ENCODE data around the gene DRGX.

Gene DRGX

DNA sequence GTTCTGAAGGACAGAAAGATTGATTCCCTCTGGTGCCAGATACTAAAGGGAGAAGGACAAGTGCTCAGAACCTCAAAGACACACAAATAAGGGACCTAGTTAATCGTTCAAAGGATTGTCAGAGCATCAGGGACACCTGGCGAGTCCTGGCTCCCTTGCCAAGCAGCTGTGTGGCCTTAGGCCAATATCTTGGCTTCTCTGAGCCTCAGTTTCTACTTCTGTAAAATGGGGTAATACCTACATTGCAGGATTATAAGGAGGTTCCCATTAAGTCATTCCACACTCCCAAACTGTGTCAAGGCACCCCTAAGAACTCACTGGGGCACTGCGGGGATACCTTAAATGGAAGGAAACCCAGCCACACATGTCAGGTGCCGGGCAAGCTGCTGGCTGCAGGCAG is 29.4 kb downstream of the DRGX start:
- no peak overlapping the region for H3K4me3 ChIP-seq (ENCODE audit: insufficient read depth in 1 of 2, low read depth in 1 of 2, low read length in 2 of 2)
- no peak overlapping the region for H2AFZ ChIP-seq (ENCODE audit: low read depth, low read length)
- peaks cover 11 to 68% of the 10 kb centered on the region in 2 experiments for H3K27me3 ChIP-seq (ENCODE audit: control insufficient read depth in 1 of 2, insufficient read depth in 1 of 2, low read length in 2 of 2)
- H3K27ac ChIP-seq (ENCODE audit: low read length, poor library complexity, severe bottlenecking): no peak overlapping the region
- no peak overlapping the region for H3K4me2 ChIP-seq (ENCODE audit: low read length, poor library complexity, severe bottlenecking)
- no peaks in the 10 kb centered on the region for H3K36me3 ChIP-seq (ENCODE audit: control insufficient read depth in 1 of 2, insufficient read depth in 2 of 2, low read depth in 1 of 2, low read length in 2 of 2)
- no peak overlapping the region for H2BK120ac ChIP-seq (ENCODE audit: low read depth, low read length)
- no peak overlapping the region for H2BK5ac ChIP-seq (ENCODE audit: low read depth, low read length, poor library complexity, severe bottlenecking)
- no peaks in the 10 kb centered on the region for H3K9me3 ChIP-seq (ENCODE audit: control insufficient read depth, low read length)
- no peak overlapping the region for H3K14ac ChIP-seq (ENCODE audit: low read length in 2 of 2)
- DNase-seq: no peak
- H4K8ac ChIP-seq (ENCODE audit: low read length): no peak overlapping the region
- H4K91ac ChIP-seq (ENCODE audit: low read length): no peak overlapping the region
- no peak overlapping the region for H2AK5ac ChIP-seq (ENCODE audit: low read length, severe bottlenecking)
- H3K23ac ChIP-seq (ENCODE audit: low read length in 2 of 2): no peak overlapping the region
- peaks cover 6% of the 10 kb centered on the region for H3K4me1 ChIP-seq (ENCODE audit: control insufficient read depth, insufficient read depth, low read depth, low read length)
- 60% methylated on average over 4 of the region's 4 CpGs for WGBS
- H3K4ac ChIP-seq (ENCODE audit: low read depth in 1 of 2, low read length in 2 of 2): no peak overlapping the region
- H3K18ac ChIP-seq (ENCODE audit: low read depth in 1 of 2, low read length in 2 of 2): no peak overlapping the region
- H2BK12ac ChIP-seq (ENCODE audit: low read length in 2 of 2): no peak overlapping the region
- H2BK15ac ChIP-seq (ENCODE audit: low read depth, poor library complexity, severe bottlenecking): no peak overlapping the region
- H3K9ac ChIP-seq (ENCODE audit: low read length): no peak overlapping the region
- no peaks in the 10 kb centered on the region for H3K79me1 ChIP-seq (replicated peaks; ENCODE audit: low read length, poor library complexity, severe bottlenecking)

DNA sequence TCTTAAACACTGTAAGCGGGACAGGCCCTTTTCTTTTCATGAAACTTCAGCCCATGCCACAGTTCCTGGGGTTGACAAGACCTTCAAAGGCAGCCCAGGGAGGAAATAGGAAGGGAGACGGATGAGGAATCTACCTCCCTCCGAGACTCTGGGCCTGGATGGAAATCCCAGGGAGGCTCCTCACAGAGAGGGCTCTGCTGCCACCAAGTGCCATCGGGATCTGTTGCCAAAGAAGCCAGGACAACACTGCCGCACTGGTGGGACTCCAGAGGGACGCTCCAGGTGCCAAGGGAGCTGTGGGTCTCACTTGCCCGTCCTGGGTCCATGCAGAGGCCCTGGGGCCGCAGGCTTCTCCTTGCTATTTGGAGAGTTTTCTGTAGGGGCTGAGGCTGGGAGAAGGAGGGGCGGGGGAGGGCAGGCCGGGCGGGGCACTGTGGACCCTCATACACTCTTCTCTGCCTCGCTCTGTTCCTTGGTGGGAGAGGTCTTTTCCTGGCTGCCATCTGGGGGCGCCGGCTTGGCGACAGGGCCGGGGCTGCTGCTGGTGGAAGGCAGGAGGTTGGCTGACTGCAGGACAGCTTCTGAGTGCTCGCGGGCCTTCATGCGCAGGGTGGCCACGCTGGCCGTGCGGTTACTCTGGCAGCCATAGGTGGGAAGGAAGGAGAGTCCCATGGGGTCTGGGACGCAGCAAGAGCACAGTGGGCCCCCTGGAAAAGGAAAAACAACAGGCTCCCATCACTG is 30.0 kb downstream of the DRGX start:
- DNase-seq: no peak
- no peak overlapping the region for H4K91ac ChIP-seq (ENCODE audit: low read length)
- no peak overlapping the region for H3K27ac ChIP-seq (ENCODE audit: low read length, poor library complexity, severe bottlenecking)
- 82% methylated on average over 23 of the region's 23 CpGs for WGBS
- no peak overlapping the region for H3K18ac ChIP-seq (ENCODE audit: low read depth in 1 of 2, low read length in 2 of 2)
- peaks cover 11 to 71% of the 10 kb centered on the region in 2 experiments for H3K27me3 ChIP-seq (ENCODE audit: control insufficient read depth in 1 of 2, insufficient read depth in 1 of 2, low read length in 2 of 2)
- H3K36me3 ChIP-seq (ENCODE audit: control insufficient read depth in 1 of 2, insufficient read depth in 2 of 2, low read depth in 1 of 2, low read length in 2 of 2): no peaks in the 10 kb centered on the region
- H2BK120ac ChIP-seq (ENCODE audit: low read depth, low read length): no peak overlapping the region
- H2AFZ ChIP-seq (ENCODE audit: low read depth, low read length): no peak overlapping the region
- no peak overlapping the region for H2BK15ac ChIP-seq (ENCODE audit: low read depth, poor library complexity, severe bottlenecking)
- H2BK5ac ChIP-seq (ENCODE audit: low read depth, low read length, poor library complexity, severe bottlenecking): no peak overlapping the region
- no peak overlapping the region for H3K14ac ChIP-seq (ENCODE audit: low read length in 2 of 2)
- H3K4ac ChIP-seq (ENCODE audit: low read depth in 1 of 2, low read length in 2 of 2): no peak overlapping the region
- no peak overlapping the region for H3K9ac ChIP-seq (ENCODE audit: low read length)
- peaks cover 6% of the 10 kb centered on the region for H3K4me1 ChIP-seq (ENCODE audit: control insufficient read depth, insufficient read depth, low read depth, low read length)
- H2AK5ac ChIP-seq (ENCODE audit: low read length, severe bottlenecking): no peak overlapping the region
- no peak overlapping the region for H3K4me2 ChIP-seq (ENCODE audit: low read length, poor library complexity, severe bottlenecking)
- H3K4me3 ChIP-seq (ENCODE audit: insufficient read depth in 1 of 2, low read depth in 1 of 2, low read length in 2 of 2): no peak overlapping the region
- H3K23ac ChIP-seq (ENCODE audit: low read length in 2 of 2): no peak overlapping the region
- no peak overlapping the region for H2BK12ac ChIP-seq (ENCODE audit: low read length in 2 of 2)
- no peak overlapping the region for H4K8ac ChIP-seq (ENCODE audit: low read length)
- H3K9me3 ChIP-seq (ENCODE audit: control insufficient read depth, low read length): no peaks in the 10 kb centered on the region
- H3K79me1 ChIP-seq (replicated peaks; ENCODE audit: low read length, poor library complexity, severe bottlenecking): no peaks in the 10 kb centered on the region

DNA sequence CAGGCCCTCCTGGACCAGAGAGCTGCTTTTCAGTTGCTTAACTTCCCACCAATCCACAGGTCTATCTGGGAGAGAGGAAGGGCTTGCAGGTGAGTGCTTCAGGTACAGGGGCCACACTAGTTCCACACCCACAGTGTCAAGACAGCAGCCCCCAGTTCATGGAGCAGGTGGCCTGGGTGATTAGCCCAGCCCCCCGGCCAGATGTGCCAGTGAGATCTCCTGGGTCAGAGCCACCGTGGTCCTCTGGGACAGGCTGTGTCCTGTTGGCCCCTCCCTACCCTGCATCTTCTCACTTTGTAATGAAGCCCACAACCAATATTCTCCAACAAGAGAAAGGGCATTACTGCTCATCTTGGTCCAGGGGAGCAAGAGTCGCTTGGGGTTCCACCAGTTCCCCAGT is 30.6 kb downstream of the DRGX start:
- Histone ChIP-seq H3K4me3 (ENCODE audit: insufficient read depth in 1 of 2, low read depth in 1 of 2, low read length in 2 of 2) (no peak overlapping the region), H2BK15ac (ENCODE audit: low read depth, poor library complexity, severe bottlenecking) (no peak overlapping the region), H3K23ac (ENCODE audit: low read length in 2 of 2) (no peak overlapping the region), H2BK120ac (ENCODE audit: low read depth, low read length) (no peak overlapping the region), H3K27me3 (ENCODE audit: control insufficient read depth in 1 of 2, insufficient read depth in 1 of 2, low read length in 2 of 2) (peaks cover 11 to 66% of the 10 kb centered on the region in 2 experiments), H3K9ac (ENCODE audit: low read length) (no peak overlapping the region), H3K9me3 (ENCODE audit: control insufficient read depth, low read length) (no peaks in the 10 kb centered on the region), H2AFZ (ENCODE audit: low read depth, low read length) (no peak overlapping the region), H2AK5ac (ENCODE audit: low read length, severe bottlenecking) (no peak overlapping the region), H4K91ac (ENCODE audit: low read length) (no peak overlapping the region), H3K18ac (ENCODE audit: low read depth in 1 of 2, low read length in 2 of 2) (no peak overlapping the region), H2BK5ac (ENCODE audit: low read depth, low read length, poor library complexity, severe bottlenecking) (no peak overlapping the region), H3K79me1 (replicated peaks; ENCODE audit: low read length, poor library complexity, severe bottlenecking) (no peaks in the 10 kb centered on the region), H3K4me1 (ENCODE audit: control insufficient read depth, insufficient read depth, low read depth, low read length) (peaks cover 8% of the 10 kb centered on the region), H2BK12ac (ENCODE audit: low read length in 2 of 2) (no peak overlapping the region), H4K8ac (ENCODE audit: low read length) (no peak overlapping the region), H3K4ac (ENCODE audit: low read depth in 1 of 2, low read length in 2 of 2) (no peak overlapping the region), H3K27ac (ENCODE audit: low read length, poor library complexity, severe bottlenecking) (no peak overlapping the region), H3K4me2 (ENCODE audit: low read length, poor library complexity, severe bottlenecking) (no peak overlapping the region), H3K14ac (ENCODE audit: low read length in 2 of 2) (no peak overlapping the region), H3K36me3 (ENCODE audit: control insufficient read depth in 1 of 2, insufficient read depth in 2 of 2, low read depth in 1 of 2, low read length in 2 of 2) (no peaks in the 10 kb centered on the region)
- 90% methylated on average over 3 of the region's 3 CpGs for WGBS
- DNase-seq: no peak

DNA sequence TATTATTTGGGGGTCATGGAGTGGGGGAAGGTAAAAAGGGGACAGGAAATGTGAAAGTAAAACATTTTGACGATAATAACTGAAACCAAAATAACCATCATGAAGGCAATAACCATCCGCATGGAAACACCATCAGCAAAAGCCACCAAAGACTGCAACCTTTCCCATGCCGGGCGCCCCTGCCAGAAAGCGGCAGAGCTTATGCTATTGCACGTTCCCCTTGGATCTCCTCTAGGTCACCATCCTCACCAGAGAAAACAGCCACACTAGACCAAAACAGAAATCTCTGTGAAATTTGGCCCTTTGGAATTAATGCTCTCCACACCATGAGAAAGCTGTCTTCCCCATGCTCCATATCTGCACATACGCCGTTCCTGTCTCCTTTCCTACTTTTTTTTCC is 31.1 kb downstream of the DRGX start:
- Histone ChIP-seq H3K79me1 (replicated peaks; ENCODE audit: low read length, poor library complexity, severe bottlenecking) (no peaks in the 10 kb centered on the region), H3K4me1 (ENCODE audit: control insufficient read depth, insufficient read depth, low read depth, low read length) (peaks cover 11% of the 10 kb centered on the region), H3K14ac (ENCODE audit: low read length in 2 of 2) (no peak overlapping the region), H3K23ac (ENCODE audit: low read length in 2 of 2) (no peak overlapping the region), H3K27ac (ENCODE audit: low read length, poor library complexity, severe bottlenecking) (no peak overlapping the region), H2BK15ac (ENCODE audit: low read depth, poor library complexity, severe bottlenecking) (no peak overlapping the region), H3K4ac (ENCODE audit: low read depth in 1 of 2, low read length in 2 of 2) (no peak overlapping the region), H3K18ac (ENCODE audit: low read depth in 1 of 2, low read length in 2 of 2) (no peak overlapping the region), H3K4me2 (ENCODE audit: low read length, poor library complexity, severe bottlenecking) (no peak overlapping the region), H3K27me3 (ENCODE audit: control insufficient read depth in 1 of 2, insufficient read depth in 1 of 2, low read length in 2 of 2) (peaks cover 11 to 66% of the 10 kb centered on the region in 2 experiments), H2AK5ac (ENCODE audit: low read length, severe bottlenecking) (no peak overlapping the region), H3K9me3 (ENCODE audit: control insufficient read depth, low read length) (no peaks in the 10 kb centered on the region), H4K91ac (ENCODE audit: low read length) (no peak overlapping the region), H3K4me3 (ENCODE audit: insufficient read depth in 1 of 2, low read depth in 1 of 2, low read length in 2 of 2) (no peak overlapping the region), H2BK12ac (ENCODE audit: low read length in 2 of 2) (no peak overlapping the region), H4K8ac (ENCODE audit: low read length) (no peak overlapping the region), H3K36me3 (ENCODE audit: control insufficient read depth in 1 of 2, insufficient read depth in 2 of 2, low read depth in 1 of 2, low read length in 2 of 2) (no peaks in the 10 kb centered on the region), H2BK5ac (ENCODE audit: low read depth, low read length, poor library complexity, severe bottlenecking) (no peak overlapping the region), H3K9ac (ENCODE audit: low read length) (no peak overlapping the region), H2BK120ac (ENCODE audit: low read depth, low read length) (no peak overlapping the region), H2AFZ (ENCODE audit: low read depth, low read length) (no peak overlapping the region)
- WGBS: 95% methylated on average over 6 of the region's 8 CpGs
- no peak for DNase-seq
